Upper lobe of left lung (tissue), 4 donors: Measurements from ENCODE around the gene AFAP1L1.
A peak's percentile ranks its signal among the peaks of the same experiment; 100 is the strongest.

Source experiments
- CTCF ChIP-seq, 6 experiments: fragments of 450-650 bp in 4 of 6; fragments of 200-600 bp in 2 of 6; sonication (generic) in 2 of 6; IDR thresholded peaks; one replicate each; pipeline ENCODE4 v1.5.1; 2016 to 2019; ENCODE audit warnings: antibody characterized with exemption in 6 of 6
- EP300 ChIP-seq, 4 donors: sonication (generic); formaldehyde crosslinking; IDR thresholded peaks; one replicate each; pipeline ENCODE4 v1.5.1; 2017; ENCODE audit warnings: antibody characterized with exemption in 4 of 4, control low read depth in 2 of 4
- POLR2A ChIP-seq, 4 donors: fragments of 450-650 bp; IDR thresholded peaks; one replicate each; pipeline ENCODE4 v1.5.1; 2016 to 2017; ENCODE audit warnings: antibody characterized with exemption in 4 of 4, mild to moderate bottlenecking in 2 of 4
- POLR2AphosphoS5 ChIP-seq, 2 donors: sonication (generic); formaldehyde crosslinking; IDR thresholded peaks; one replicate each; pipeline ENCODE4 v1.5.1; 2017; ENCODE audit warnings: antibody characterized with exemption in 2 of 2

- no peak for TF ChIP-seq CTCF (IDR thresholded peaks at IDR 0.05)
- TF ChIP-seq POLR2AphosphoS5 (IDR thresholded peaks at IDR 0.05), result peak in 1 of 2 donors; percentile 42
- no peak for TF ChIP-seq POLR2A (IDR thresholded peaks at IDR 0.05)
- TF ChIP-seq EP300 (IDR thresholded peaks at IDR 0.05), result no peak
Measured at GRCh38 chr5:149284501-149284900, 12.8 kb downstream of the AFAP1L1 start.
